Measurements from ENCODE around the gene ATMIN.

ATMIN gene

GRCh38 chr16:81070979-81071378 lies 35.3 kb downstream of the ATMIN start:
- DNase-seq, result no peak

DNA sequence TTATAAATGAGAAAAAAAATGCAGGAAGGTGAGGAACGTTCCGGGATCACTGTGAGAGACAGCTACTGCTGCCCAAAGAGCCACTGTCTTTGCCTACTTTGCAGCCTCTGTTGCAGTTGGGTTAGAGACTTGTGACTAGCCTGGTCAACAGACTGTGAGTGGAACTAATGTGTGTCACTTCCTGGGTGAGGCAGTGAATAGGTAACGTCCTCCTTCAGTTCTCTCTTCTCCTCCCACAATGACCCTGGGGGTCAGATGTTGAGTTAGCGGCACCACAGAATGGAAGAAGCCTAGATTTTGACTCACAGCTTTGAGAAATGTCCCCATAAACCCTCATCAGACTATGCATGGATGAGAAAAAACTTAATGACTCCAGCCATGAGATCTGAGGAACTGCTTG lies 36.2 kb downstream of the ATMIN start:
- no peak for DNase-seq

- DNase-seq, result no peak
Measured at GRCh38 chr16:81073560-81074330, 38.1 kb downstream of the ATMIN start.

DNA sequence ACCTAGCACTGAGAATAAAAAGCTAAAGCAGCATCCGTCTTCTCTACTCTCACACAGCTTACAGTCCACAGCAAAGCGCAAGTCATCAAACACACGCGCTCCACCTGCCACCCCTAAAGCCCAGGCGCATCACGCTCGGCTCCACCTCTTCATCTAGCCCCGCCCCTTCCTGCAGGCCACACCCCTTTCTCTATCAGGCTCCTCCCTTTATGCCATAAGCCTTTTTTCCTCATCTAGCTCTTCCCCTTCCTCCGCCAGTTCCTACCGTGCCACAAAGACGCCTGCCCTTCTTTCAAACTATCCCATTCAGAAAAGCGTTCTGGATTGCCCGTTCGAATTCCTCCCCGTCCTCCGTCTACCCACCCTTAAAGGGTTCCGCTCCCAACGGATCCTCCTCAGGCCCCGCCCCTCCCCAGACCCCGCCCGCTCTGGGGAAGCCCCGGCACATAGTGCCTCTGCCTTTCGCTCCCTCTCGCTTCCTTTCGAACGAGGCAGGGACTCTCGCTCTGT lies 41.0 kb downstream of the ATMIN start:
- DNase-seq, result peak; percentile 77

- DNase-seq, result peak; percentile 67
Measured at GRCh38 chr16:81077076-81077940, 41.7 kb downstream of the ATMIN start, which contains the start of gene C16orf46. TSS of gene C16orf46 (minus strand) at chr16:81077238. CDS start at chr16:81063955, 13,283 bp downstream.

- DNase-seq, result no peak
Measured at GRCh38 chr16:81080233-81080632, 44.6 kb downstream of the ATMIN start.

- DNase-seq, result no peak
Measured at GRCh38 chr16:81081014-81081413, 45.4 kb downstream of the ATMIN start.

DNA sequence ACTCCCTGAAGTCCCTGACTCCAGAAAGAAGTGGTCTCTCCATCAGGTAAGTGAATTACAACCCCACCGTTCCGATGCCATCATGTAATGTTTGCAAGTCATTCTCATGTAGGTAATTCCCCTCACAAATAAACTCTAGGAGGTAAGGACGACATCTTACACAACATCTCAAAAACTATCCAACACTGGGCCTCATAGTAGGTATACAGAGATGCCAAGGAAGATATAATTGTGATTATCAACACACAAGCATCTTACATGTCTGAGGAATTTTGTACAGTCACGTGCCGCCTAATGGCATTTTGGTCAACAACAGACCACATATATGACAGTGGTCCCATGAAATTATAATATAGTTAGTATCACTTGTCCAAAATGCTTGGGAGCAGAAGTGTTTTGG lies 53.2 kb downstream of the ATMIN start:
- no peak for DNase-seq

DNA sequence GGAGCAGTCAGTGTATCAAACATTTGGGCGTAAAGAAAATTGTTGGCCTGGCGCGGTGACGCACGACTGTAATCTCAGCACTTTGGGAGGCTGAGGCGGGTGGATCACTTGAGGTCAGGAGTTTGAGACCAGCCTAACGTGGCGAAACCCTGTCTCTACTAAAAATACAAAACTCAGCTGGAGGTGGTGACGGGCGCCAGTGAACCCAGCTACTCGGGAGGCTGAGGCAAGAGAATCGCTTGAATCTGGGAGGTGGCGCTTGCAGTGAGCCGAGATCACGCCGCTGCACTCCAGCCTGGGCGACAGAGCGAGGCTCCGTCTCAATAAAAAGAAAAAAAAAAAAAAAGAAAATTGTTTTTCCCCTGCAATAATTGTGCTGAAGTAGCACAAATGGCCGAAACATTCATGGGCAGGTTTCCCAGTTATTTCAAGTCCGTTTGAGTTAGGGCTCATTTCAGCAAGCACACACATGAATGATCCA lies 59.2 kb downstream of the ATMIN start:
- no peak for DNase-seq

DNA sequence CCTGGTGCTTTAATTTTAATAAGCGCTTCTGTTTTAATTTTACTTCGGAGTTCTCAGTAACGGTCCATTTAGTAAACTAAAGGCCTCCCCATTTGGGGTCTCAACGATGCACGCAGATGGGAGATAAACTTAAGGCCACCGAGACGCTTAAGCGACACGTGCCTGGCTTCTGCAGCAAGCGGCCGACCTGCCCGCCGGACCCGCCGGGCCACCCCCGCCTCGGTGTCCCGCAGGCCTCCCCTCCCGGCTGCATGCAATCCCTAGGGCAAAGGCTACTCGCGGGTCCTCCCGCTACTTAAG lies 60.0 kb downstream of the ATMIN start:
- no peak for DNase-seq

GRCh38 chr16:81095953-81096714 lies 60.5 kb downstream of the ATMIN start, which contains the start of gene GCSH:
TSS of gene GCSH (minus strand) at chr16:81096395. CDS start at chr16:81096278, 117 bp downstream.
- DNase-seq, result peak; percentile 86

- no peak for DNase-seq
Measured at GRCh38 chr16:81096715-81097208, 61.1 kb downstream of the ATMIN start.

Measured in NCI-H1694 (cell line).